ENCODE results near the gene FXYD1. TPM values are rescaled to one million over a fixed set of nuclear protein-coding genes. Genes with fewer than 3 reads are reported as not detected.
"Not testable (repeated sequence)": the region's sequence is repeated elsewhere in the genome, so short reads cannot be mapped to it uniquely, and the experiment has no call there.

FXYD1 gene
- total and polyA plus RNA-seq, 4 donors: 5.7 to 37.6 (median 22.7) TPM

- Histone ChIP-seq H3K9ac (ENCODE audit: insufficient read depth in 1 of 2, low read length in 2 of 2) (no peak overlapping the region), H3K4me1 (ENCODE audit: control insufficient read depth in 5 of 5, insufficient read depth in 5 of 5, low read length in 5 of 5) (peaks cover 0 to 7% (median 5%) of the 10 kb centered on the region in 5 donors), H3K36me3 (ENCODE audit: control insufficient read depth in 4 of 4, insufficient read depth in 4 of 4, low read length in 4 of 4) (no peaks in the 10 kb centered on the region), H3K27ac (ENCODE audit: low read depth in 1 of 2, low read length in 1 of 2) (no peak overlapping the region), H3K9me3 (ENCODE audit: control insufficient read depth in 4 of 4, insufficient read depth in 3 of 4, low read length in 3 of 4) (no peaks in the 10 kb centered on the region), H3K4me3 (no peak overlapping the region), H3K27me3 (ENCODE audit: control insufficient read depth in 3 of 3, insufficient read depth in 3 of 3, low read length in 2 of 3) (peaks cover 0 to 28% (median 19%) of the 10 kb centered on the region in 3 donors)
- ATAC-seq (ENCODE audit: insufficient read depth, low FRiP score): no peak
- WGBS, 2 donors: 86 to 87% methylated on average over 3 of the region's 3 CpGs
- no peak for DNase-seq
- TF ChIP-seq CTCF (IDR thresholded peaks at IDR 0.05; ENCODE audit: control extremely low read depth, extremely low read depth): no peak
Observed at GRCh38 chr19:35149463-35149862, 10.8 kb downstream of the FXYD1 start.

GRCh38 chr19:35150445-35150844 is 11.8 kb downstream of the FXYD1 start:
- Histone ChIP-seq H3K27ac (ENCODE audit: low read depth in 1 of 2, low read length in 1 of 2) (no peak overlapping the region), H3K27me3 (ENCODE audit: control insufficient read depth in 3 of 3, insufficient read depth in 3 of 3, low read length in 2 of 3) (peaks cover 0 to 29% (median 22%) of the 10 kb centered on the region in 3 donors), H3K9me3 (ENCODE audit: control insufficient read depth in 4 of 4, insufficient read depth in 3 of 4, low read length in 3 of 4) (no peaks in the 10 kb centered on the region), H3K4me3 (no peak overlapping the region), H3K36me3 (ENCODE audit: control insufficient read depth in 4 of 4, insufficient read depth in 4 of 4, low read length in 4 of 4) (no peaks in the 10 kb centered on the region), H3K9ac (ENCODE audit: insufficient read depth in 1 of 2, low read length in 2 of 2) (no peak overlapping the region), H3K4me1 (ENCODE audit: control insufficient read depth in 5 of 5, insufficient read depth in 5 of 5, low read length in 5 of 5) (peaks cover 0 to 11% (median 6%) of the 10 kb centered on the region in 5 donors)
- ATAC-seq (ENCODE audit: insufficient read depth, low FRiP score): no peak
- 78 to 83% methylated on average over 2 of the region's 2 CpGs for WGBS, 2 donors
- DNase-seq: no peak
- no peak for TF ChIP-seq CTCF (IDR thresholded peaks at IDR 0.05; ENCODE audit: control extremely low read depth, extremely low read depth)

- no peak for TF ChIP-seq CTCF (IDR thresholded peaks at IDR 0.05; ENCODE audit: control extremely low read depth, extremely low read depth)
- no peak overlapping the region for H3K27ac ChIP-seq (ENCODE audit: low read depth in 1 of 2, low read length in 1 of 2)
- H3K4me1 ChIP-seq (ENCODE audit: control insufficient read depth in 5 of 5, insufficient read depth in 5 of 5, low read length in 5 of 5): peaks cover 0 to 11% (median 10%) of the 10 kb centered on the region in 5 donors
- 82 to 90% methylated on average over 20 of the region's 20 CpGs for WGBS, 2 donors
- peaks cover 0 to 38% (median 26%) of the 10 kb centered on the region in 3 donors for H3K27me3 ChIP-seq (ENCODE audit: control insufficient read depth in 3 of 3, insufficient read depth in 3 of 3, low read length in 2 of 3)
- no peaks in the 10 kb centered on the region for H3K9me3 ChIP-seq (ENCODE audit: control insufficient read depth in 4 of 4, insufficient read depth in 3 of 4, low read length in 3 of 4)
- DNase-seq (no peak), ATAC-seq (ENCODE audit: insufficient read depth, low FRiP score) (no peak)
- H3K9ac ChIP-seq (ENCODE audit: insufficient read depth in 1 of 2, low read length in 2 of 2): no peak overlapping the region
- H3K4me3 ChIP-seq: no peak overlapping the region
- no peaks in the 10 kb centered on the region for H3K36me3 ChIP-seq (ENCODE audit: control insufficient read depth in 4 of 4, insufficient read depth in 4 of 4, low read length in 4 of 4)
Observed at GRCh38 chr19:35151273-35152065, 12.8 kb downstream of the FXYD1 start.

GRCh38 chr19:35153129-35153522 is 14.5 kb downstream of the FXYD1 start:
- not testable (repeated sequence) for H3K4me3 ChIP-seq
- WGBS, 2 donors: 63 to 78% methylated on average over 10 of the region's 10 CpGs

More at GRCh38 chr19:35153129-35153522, 14.5 kb downstream of the FXYD1 start:
- not testable (repeated sequence) for DNase-seq; ATAC-seq (ENCODE audit: insufficient read depth, low FRiP score); H3K27ac ChIP-seq (ENCODE audit: low read depth in 1 of 2, low read length in 1 of 2); H3K9ac ChIP-seq (ENCODE audit: insufficient read depth in 1 of 2, low read length in 2 of 2); H3K9me3 ChIP-seq (ENCODE audit: control insufficient read depth in 4 of 4, insufficient read depth in 3 of 4, low read length in 3 of 4)
- H3K27me3 ChIP-seq (ENCODE audit: control insufficient read depth in 3 of 3, insufficient read depth in 3 of 3, low read length in 2 of 3): peaks cover 0 to 45% (median 26%) of the 10 kb centered on the region in 3 donors
- H3K36me3 ChIP-seq (ENCODE audit: control insufficient read depth in 4 of 4, insufficient read depth in 4 of 4, low read length in 4 of 4): peaks cover 0 to 11% (median 2%) of the 10 kb centered on the region in 4 donors
- peaks cover 0 to 15% (median 10%) of the 10 kb centered on the region in 5 donors for H3K4me1 ChIP-seq (ENCODE audit: control insufficient read depth in 5 of 5, insufficient read depth in 5 of 5, low read length in 5 of 5)

Measured in lung (tissue), 12 donors.